GM13976 (cell line): ENCODE measurements around the gene RYR3.

Experiments
- DNase-seq: peaks from one replicate; pipeline ENCODE4 v3.0.0; 2012; ENCODE audit warnings: low spot score
- CTCF ChIP-seq: IDR thresholded peaks from 2 replicates; pipeline ENCODE4 v1.5.1; 2012; ENCODE audit warnings: borderline replicate concordance, mild to moderate bottlenecking; ENCODE audit not compliant: insufficient read depth; ENCODE audit errors: extremely low read depth, missing control alignments, control extremely low read depth
- in situ Hi-C: fragments of 300-500 bp; cut with MboI; formaldehyde crosslinking; loops from one replicate; pipeline ENCODE4 v1.12.0; 2022; ENCODE audit warnings: low sequenced_read_pairs, mixed read lengths, inconsistent platforms; ENCODE audit not compliant: unreplicated experiment

The RYR3 gene

GRCh38 chr15:33639456-33639855 is 328.7 kb downstream of the RYR3 start:
- TF ChIP-seq CTCF: no peak
- in situ Hi-C loops: no loop called here
- DNase-seq: no peak

- no peak for TF ChIP-seq CTCF
- DNase-seq: no peak
- in situ Hi-C loops: no loop called here
Measured at GRCh38 chr15:33639978-33640377, 329.2 kb downstream of the RYR3 start.

- no peak for TF ChIP-seq CTCF
- DNase-seq: no peak
- in situ Hi-C loops: no loop called here
Measured at GRCh38 chr15:33641069-33641468, 330.3 kb downstream of the RYR3 start.

GRCh38 chr15:33644304-33644703 is 333.5 kb downstream of the RYR3 start:
- in situ Hi-C loops: no loop called here

GRCh38 chr15:33646744-33647143 is 336.0 kb downstream of the RYR3 start:
- in situ Hi-C loops: no loop called here
- TF ChIP-seq CTCF: no peak
- DNase-seq: no peak

More at GRCh38 chr15:33644304-33644703, 333.5 kb downstream of the RYR3 start:
- TF ChIP-seq CTCF: no peak
- DNase-seq: no peak

- in situ Hi-C loops: no loop called here
Measured at GRCh38 chr15:33649217-33649933, 338.6 kb downstream of the RYR3 start.

More at GRCh38 chr15:33649217-33649933, 338.6 kb downstream of the RYR3 start:
- no peak for DNase-seq
- TF ChIP-seq CTCF: no peak
